SH-SY5Y (cell line): ENCODE measurements around the gene GSDME.

Source experiments
- GATA2 ChIP-seq: IDR thresholded peaks from 2 replicates; pipeline ENCODE4 v1.6.1; 2011; ENCODE audit warnings: mild to moderate bottlenecking, low read depth, low read length
- GATA3 ChIP-seq: IDR thresholded peaks from 2 replicates; pipeline ENCODE4 v1.6.1; 2011; ENCODE audit warnings: low read depth, mild to moderate bottlenecking, low read length, moderate library complexity

DNA sequence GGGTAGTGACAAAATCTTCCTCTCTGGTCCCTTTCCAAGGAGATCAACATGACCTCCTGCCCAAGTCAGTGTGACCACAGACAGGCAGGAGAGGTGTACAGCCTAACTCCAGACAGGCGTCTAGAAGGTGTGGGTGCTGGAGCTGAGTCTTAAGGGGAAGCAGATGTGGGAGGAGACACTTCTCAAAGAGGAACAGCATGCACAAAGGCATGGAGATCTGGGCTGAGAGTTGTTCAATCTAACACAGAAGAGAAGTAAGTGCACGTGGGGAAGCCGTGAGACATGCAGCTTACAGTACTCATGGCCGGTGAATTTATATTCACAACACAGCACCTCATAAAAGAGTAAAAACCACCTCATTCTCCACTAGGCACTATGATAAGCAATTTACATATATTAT is 23.8 kb upstream of the GSDME start:
- no peak for TF ChIP-seq GATA2
- no peak for TF ChIP-seq GATA3
